HFFc6 (cell line): Measurements from ENCODE around the gene CDKN2AIP. TPM values are rescaled to one million over a fixed set of nuclear protein-coding genes. Genes with fewer than 3 reads are reported as not detected.
"Not testable (repeated sequence)": the region's sequence is repeated elsewhere in the genome, so short reads cannot be mapped to it uniquely, and the experiment has no call there.

Experiments used
- DNase-seq: peaks from one replicate; pipeline ENCODE4 v3.0.0-alpha.2; 2018
- H3K27ac Mint-ChIP-seq: 2 replicates; pipeline ENCODE4 v1.8.0; 2020; ENCODE audit warnings: mild to moderate bottlenecking, mixed read lengths
- H3K27me3 Mint-ChIP-seq: 2 replicates; pipeline ENCODE4 v1.8.0; 2021; ENCODE audit warnings: mild to moderate bottlenecking, moderate library complexity, mixed read lengths; ENCODE audit not compliant: insufficient read depth
- H3K36me3 Mint-ChIP-seq: 2 replicates; pipeline ENCODE4 v1.8.0; 2021; ENCODE audit warnings: low read depth, mixed read lengths
- H3K4me1 Mint-ChIP-seq: 2 replicates; pipeline ENCODE4 v1.8.0; 2020; ENCODE audit warnings: low read depth, mixed read lengths
- H3K4me3 Mint-ChIP-seq: 2 replicates; pipeline ENCODE4 v1.8.0; 2020; ENCODE audit warnings: mild to moderate bottlenecking, moderate library complexity, mixed read lengths
- H3K9me3 Mint-ChIP-seq: 2 replicates; pipeline ENCODE4 v1.8.0; 2020; ENCODE audit warnings: mild to moderate bottlenecking, mixed read lengths
- total RNA-seq, 6 experiments: library from RNA; stranded (reverse); fragmentation: NEBNext Ultra II Directional; extraction: Animal tissue kit (Norgen Biotek cat#: 25700); gene quantifications; 2 replicates in 1 of 6; 3 replicates in 5 of 6; pipeline ENCODE4 v1.2.3, GENCODE V29; 2021
- TF ChIP-seq, protein P1 (sequence below): fragments of 200-600 bp; sonication (generic); IDR thresholded peaks from 2 replicates; pipeline ENCODE4 v1.5.0; 2021; ENCODE audit warnings: antibody characterized with exemption, mild to moderate bottlenecking

CDKN2AIP gene
- total RNA-seq, 6 experiments from 2014 or later, result 11.7 to 15.1 (median 13.6) TPM

DNA sequence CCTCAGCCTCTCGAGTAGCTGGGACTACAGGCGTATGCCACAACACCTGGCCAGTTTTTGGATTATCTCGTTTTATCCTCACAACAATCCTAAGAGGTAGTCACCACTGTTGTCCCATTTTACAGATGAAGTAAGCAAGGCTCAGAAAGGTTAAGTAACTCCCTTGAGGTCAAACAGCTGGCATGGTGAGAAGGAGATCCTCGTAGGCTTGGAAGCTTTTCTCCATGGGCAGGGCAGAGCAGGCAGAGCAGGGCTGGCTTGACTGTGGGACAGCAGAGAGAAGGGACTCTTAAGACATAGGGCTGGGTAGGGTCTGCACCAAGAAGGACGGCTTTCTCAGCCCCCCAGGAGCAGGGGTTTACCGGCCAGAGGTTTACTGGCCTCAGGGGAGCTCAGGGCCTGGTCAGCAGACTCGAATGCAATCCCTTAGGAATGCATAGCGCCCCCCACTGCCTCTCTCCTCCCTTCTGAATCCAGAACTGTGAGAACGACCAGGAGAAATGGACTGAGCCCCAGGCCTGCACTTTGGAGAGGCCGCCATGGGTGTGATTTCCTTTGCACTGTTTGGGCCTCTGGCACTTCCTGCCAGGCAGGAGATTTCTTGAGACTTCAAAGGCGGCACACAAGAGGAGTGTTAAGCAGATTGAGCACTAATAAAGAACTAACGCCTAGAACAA is 14.0 kb upstream of the CDKN2AIP start:
- Mint-ChIP-seq H3K27ac (no peak overlapping the region), H3K9me3 (no peaks in the 10 kb centered on the region), H3K27me3 (no peaks in the 10 kb centered on the region; the same call in 1 of the 2 replicates), H3K4me3 (no peak overlapping the region), H3K36me3 (no peaks in the 10 kb centered on the region), H3K4me1 (peaks cover 5% of the 10 kb centered on the region; the same call in 1 of the 2 replicates)
- DNase-seq, result no peak
- TF ChIP-seq, protein P1, sequence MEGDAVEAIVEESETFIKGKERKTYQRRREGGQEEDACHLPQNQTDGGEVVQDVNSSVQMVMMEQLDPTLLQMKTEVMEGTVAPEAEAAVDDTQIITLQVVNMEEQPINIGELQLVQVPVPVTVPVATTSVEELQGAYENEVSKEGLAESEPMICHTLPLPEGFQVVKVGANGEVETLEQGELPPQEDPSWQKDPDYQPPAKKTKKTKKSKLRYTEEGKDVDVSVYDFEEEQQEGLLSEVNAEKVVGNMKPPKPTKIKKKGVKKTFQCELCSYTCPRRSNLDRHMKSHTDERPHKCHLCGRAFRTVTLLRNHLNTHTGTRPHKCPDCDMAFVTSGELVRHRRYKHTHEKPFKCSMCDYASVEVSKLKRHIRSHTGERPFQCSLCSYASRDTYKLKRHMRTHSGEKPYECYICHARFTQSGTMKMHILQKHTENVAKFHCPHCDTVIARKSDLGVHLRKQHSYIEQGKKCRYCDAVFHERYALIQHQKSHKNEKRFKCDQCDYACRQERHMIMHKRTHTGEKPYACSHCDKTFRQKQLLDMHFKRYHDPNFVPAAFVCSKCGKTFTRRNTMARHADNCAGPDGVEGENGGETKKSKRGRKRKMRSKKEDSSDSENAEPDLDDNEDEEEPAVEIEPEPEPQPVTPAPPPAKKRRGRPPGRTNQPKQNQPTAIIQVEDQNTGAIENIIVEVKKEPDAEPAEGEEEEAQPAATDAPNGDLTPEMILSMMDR, result peak; percentile 41; the same call in 1 of the 2 replicates

DNA sequence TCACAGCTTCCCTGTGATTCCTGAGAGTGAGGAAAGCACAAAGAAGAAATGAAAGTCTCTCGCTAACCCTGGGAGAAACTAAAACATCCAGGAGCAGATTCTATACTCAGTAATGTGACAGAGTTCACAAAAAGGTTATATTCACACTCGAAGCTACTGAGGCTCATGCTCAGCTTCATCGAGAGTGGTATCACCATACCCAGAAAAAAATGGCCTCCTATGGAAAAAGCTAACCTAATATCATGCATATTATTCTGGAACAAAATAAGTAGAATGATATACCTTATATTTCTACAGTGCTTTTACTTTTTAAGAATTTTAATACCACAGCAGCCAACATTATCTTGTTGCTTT is 13.5 kb upstream of the CDKN2AIP start:
- Mint-ChIP-seq H3K36me3 (no peaks in the 10 kb centered on the region), H3K4me3 (no peak overlapping the region), H3K27me3 (no peaks in the 10 kb centered on the region; the same call in 1 of the 2 replicates), H3K9me3 (no peaks in the 10 kb centered on the region), H3K27ac (no peak overlapping the region), H3K4me1 (peaks cover 5% of the 10 kb centered on the region; the same call in 1 of the 2 replicates)
- DNase-seq, result no peak
- TF ChIP-seq, protein P1, result no peak

DNA sequence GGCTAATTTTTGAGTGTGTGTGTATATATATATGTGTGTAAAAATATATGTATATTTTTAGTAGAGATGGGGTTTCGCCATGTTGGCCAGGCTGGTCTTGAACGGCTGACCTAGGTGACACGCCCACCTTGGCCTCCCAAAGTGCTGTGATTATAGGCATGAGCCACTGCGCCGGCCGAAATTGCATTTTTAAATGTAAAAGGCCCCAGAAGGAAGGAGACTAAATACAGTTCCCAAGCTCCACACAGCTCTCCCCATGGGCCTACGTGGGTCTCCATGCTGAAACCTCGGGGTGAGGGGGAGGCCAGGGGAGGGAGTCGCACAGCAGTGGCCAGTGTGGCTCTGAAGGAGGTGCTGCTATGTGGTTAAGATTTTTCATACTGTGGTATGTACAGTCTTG is 12.8 kb upstream of the CDKN2AIP start:
- no peaks in the 10 kb centered on the region for H3K36me3 Mint-ChIP-seq
- no peaks in the 10 kb centered on the region for H3K9me3 Mint-ChIP-seq
- H3K4me3 Mint-ChIP-seq, result no peak overlapping the region
- no peaks in the 10 kb centered on the region; the same call in 1 of the 2 replicates for H3K27me3 Mint-ChIP-seq
- TF ChIP-seq, protein P1, result no peak
- no peak overlapping the region for H3K27ac Mint-ChIP-seq
- peaks cover 5% of the 10 kb centered on the region; the same call in 1 of the 2 replicates for H3K4me1 Mint-ChIP-seq
- DNase-seq, result no peak

DNA sequence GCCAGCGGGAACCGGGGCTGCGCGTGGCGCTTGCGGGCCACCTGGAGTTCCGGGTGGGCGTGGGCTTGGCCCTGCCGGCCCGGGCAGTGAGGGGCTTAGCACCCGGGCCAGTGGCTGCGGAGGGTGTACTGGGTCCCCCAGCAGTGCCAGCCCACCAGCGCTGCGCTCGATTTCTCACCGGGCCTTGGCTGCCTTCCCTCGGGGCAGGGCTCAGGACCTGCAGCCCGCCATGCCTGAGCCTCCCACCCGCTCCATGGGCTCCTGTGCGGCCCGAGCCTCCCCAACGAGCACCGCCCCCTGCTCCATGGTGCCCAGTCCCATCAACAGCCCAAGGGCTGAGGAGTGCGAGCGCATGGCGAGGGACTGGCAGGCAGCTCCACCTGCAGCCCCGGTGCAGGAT is 11.3 kb upstream of the CDKN2AIP start:
- not testable (repeated sequence) for H3K27ac Mint-ChIP-seq, DNase-seq, H3K4me1 Mint-ChIP-seq, H3K4me3 Mint-ChIP-seq, H3K36me3 Mint-ChIP-seq, H3K27me3 Mint-ChIP-seq, H3K9me3 Mint-ChIP-seq

DNA sequence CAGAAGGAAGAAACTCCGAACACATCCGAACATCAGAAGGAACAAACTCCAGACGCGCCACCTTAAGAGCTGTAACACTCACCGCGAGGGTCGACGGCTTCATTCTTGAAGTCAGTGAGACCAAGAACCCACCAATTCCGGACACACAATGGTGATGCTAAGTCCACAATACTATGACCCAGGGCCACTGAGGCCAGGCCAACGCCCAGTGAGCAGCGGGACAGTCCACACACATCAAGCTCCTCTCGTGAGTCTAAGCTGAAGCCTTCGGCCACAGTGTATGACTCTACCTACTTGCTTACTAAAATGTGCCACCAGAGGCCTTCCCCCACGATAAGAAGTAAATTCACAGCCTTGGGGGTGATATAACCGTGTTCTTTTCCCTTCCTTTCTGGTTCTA is 10.2 kb upstream of the CDKN2AIP start:
- Mint-ChIP-seq H3K27ac (no peak overlapping the region), H3K27me3 (no peaks in the 10 kb centered on the region), H3K9me3 (peaks cover 8% of the 10 kb centered on the region; the same call in 1 of the 2 replicates), H3K36me3 (peaks cover 8% of the 10 kb centered on the region; the same call in 1 of the 2 replicates), H3K4me1 (peaks cover 16% of the 10 kb centered on the region), H3K4me3 (no peak overlapping the region)
- TF ChIP-seq, protein P1, result no peak
- DNase-seq, result no peak

DNA sequence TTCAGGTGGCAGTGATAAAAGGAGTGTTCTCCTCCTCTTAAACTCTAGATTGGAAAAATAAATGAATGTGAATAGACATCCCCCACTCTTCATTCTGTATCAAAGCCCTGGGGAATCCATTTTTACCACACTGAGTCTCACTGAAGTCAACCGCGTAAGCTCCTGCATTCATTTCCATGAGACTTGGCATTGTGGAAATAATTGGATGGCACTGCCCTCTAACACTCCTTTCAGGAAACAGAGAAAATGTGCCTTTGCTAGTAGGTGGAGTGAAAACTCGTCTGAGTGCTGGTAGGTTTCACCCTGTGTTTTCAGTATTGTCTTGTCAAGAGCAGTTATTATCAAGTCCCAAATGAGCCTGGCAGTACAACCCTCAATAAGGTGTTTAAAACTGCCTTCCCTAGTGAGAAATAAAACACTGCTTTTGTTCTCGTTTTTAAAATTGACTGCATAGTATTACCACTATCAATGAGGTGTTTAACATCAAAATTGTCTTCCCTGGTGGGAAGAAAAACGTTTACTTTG is 9.7 kb upstream of the CDKN2AIP start:
- DNase-seq, result no peak
- Mint-ChIP-seq H3K36me3 (peaks cover 8% of the 10 kb centered on the region; the same call in 1 of the 2 replicates), H3K9me3 (peaks cover 8% of the 10 kb centered on the region; the same call in 1 of the 2 replicates), H3K27ac (no peak overlapping the region), H3K27me3 (no peaks in the 10 kb centered on the region), H3K4me3 (no peak overlapping the region), H3K4me1 (peaks cover 16% of the 10 kb centered on the region)
- TF ChIP-seq, protein P1, result no peak
